ENCODE measurements around the gene RYR2. TPM values are rescaled to one million over a fixed set of nuclear protein-coding genes. Genes with fewer than 3 reads are reported as not detected.

The RYR2 gene
- total and polyA plus RNA-seq, 4 donors, result 0.43 to 11.6 (median 2.0) TPM

- ATAC-seq (ENCODE audit: insufficient read depth, low FRiP score), result no peak
These were observed 528.5 kb downstream of the RYR2 start for GRCh38 chr1:237570530-237570929.

GRCh38 chr1:237574536-237574935 lies 532.6 kb downstream of the RYR2 start:
- no peak overlapping the region for H3K9ac ChIP-seq (ENCODE audit: insufficient read depth in 1 of 2, low read length in 2 of 2)
- WGBS, 2 donors, result 44 to 45% methylated on average over 2 of the region's 2 CpGs

More at GRCh38 chr1:237570530-237570929, 528.5 kb downstream of the RYR2 start:
- H3K9me3 ChIP-seq (ENCODE audit: control insufficient read depth in 4 of 4, insufficient read depth in 3 of 4, low read length in 3 of 4), result peaks cover 0 to 8% (median 0%) of the 10 kb centered on the region in 4 donors
- H3K4me3 ChIP-seq, result no peak overlapping the region
- WGBS, 2 donors, result 90 to 92% methylated on average over 5 of the region's 5 CpGs
- H3K27ac ChIP-seq (ENCODE audit: low read depth in 1 of 2, low read length in 1 of 2), result no peak overlapping the region
- TF ChIP-seq CTCF (IDR thresholded peaks at IDR 0.05; ENCODE audit: control extremely low read depth, extremely low read depth), result no peak
- H3K4me1 ChIP-seq (ENCODE audit: control insufficient read depth in 5 of 5, insufficient read depth in 5 of 5, low read length in 5 of 5), result no peaks in the 10 kb centered on the region
- no peak for DNase-seq
- H3K36me3 ChIP-seq (ENCODE audit: control insufficient read depth in 4 of 4, insufficient read depth in 4 of 4, low read length in 4 of 4), result no peaks in the 10 kb centered on the region
- H3K9ac ChIP-seq (ENCODE audit: insufficient read depth in 1 of 2, low read length in 2 of 2), result no peak overlapping the region
- no peaks in the 10 kb centered on the region for H3K27me3 ChIP-seq (ENCODE audit: control insufficient read depth in 3 of 3, insufficient read depth in 3 of 3, low read length in 2 of 3)

GRCh38 chr1:237578540-237578939 lies 536.6 kb downstream of the RYR2 start:
- no peak for TF ChIP-seq CTCF (IDR thresholded peaks at IDR 0.05; ENCODE audit: control extremely low read depth, extremely low read depth)
- H3K4me3 ChIP-seq, result no peak overlapping the region
- no peak overlapping the region for H3K27ac ChIP-seq (ENCODE audit: low read depth in 1 of 2, low read length in 1 of 2)
- H3K9ac ChIP-seq (ENCODE audit: insufficient read depth in 1 of 2, low read length in 2 of 2), result no peak overlapping the region
- no peaks in the 10 kb centered on the region for H3K4me1 ChIP-seq (ENCODE audit: control insufficient read depth in 5 of 5, insufficient read depth in 5 of 5, low read length in 5 of 5)
- H3K36me3 ChIP-seq (ENCODE audit: control insufficient read depth in 4 of 4, insufficient read depth in 4 of 4, low read length in 4 of 4), result no peaks in the 10 kb centered on the region
- DNase-seq (no peak), ATAC-seq (ENCODE audit: insufficient read depth, low FRiP score) (no peak)
- peaks cover 0 to 13% (median under 1%) of the 10 kb centered on the region in 4 donors for H3K9me3 ChIP-seq (ENCODE audit: control insufficient read depth in 4 of 4, insufficient read depth in 3 of 4, low read length in 3 of 4)
- H3K27me3 ChIP-seq (ENCODE audit: control insufficient read depth in 3 of 3, insufficient read depth in 3 of 3, low read length in 2 of 3), result no peaks in the 10 kb centered on the region
- 88 to 95% methylated on average over 3 of the region's 3 CpGs for WGBS, 2 donors

More at GRCh38 chr1:237574536-237574935, 532.6 kb downstream of the RYR2 start:
- Histone ChIP-seq H3K27ac (ENCODE audit: low read depth in 1 of 2, low read length in 1 of 2) (no peak overlapping the region), H3K4me3 (no peak overlapping the region), H3K4me1 (ENCODE audit: control insufficient read depth in 5 of 5, insufficient read depth in 5 of 5, low read length in 5 of 5) (no peaks in the 10 kb centered on the region), H3K36me3 (ENCODE audit: control insufficient read depth in 4 of 4, insufficient read depth in 4 of 4, low read length in 4 of 4) (no peaks in the 10 kb centered on the region), H3K27me3 (ENCODE audit: control insufficient read depth in 3 of 3, insufficient read depth in 3 of 3, low read length in 2 of 3) (no peaks in the 10 kb centered on the region), H3K9me3 (ENCODE audit: control insufficient read depth in 4 of 4, insufficient read depth in 3 of 4, low read length in 3 of 4) (peaks cover 0 to 13% (median 0%) of the 10 kb centered on the region in 4 donors)
- ATAC-seq (ENCODE audit: insufficient read depth, low FRiP score), result no peak
- TF ChIP-seq CTCF (IDR thresholded peaks at IDR 0.05; ENCODE audit: control extremely low read depth, extremely low read depth), result no peak
- no peak for DNase-seq

- no peak overlapping the region for H3K4me3 ChIP-seq
- H3K4me1 ChIP-seq (ENCODE audit: control insufficient read depth in 5 of 5, insufficient read depth in 5 of 5, low read length in 5 of 5), result no peaks in the 10 kb centered on the region
- H3K36me3 ChIP-seq (ENCODE audit: control insufficient read depth in 4 of 4, insufficient read depth in 4 of 4, low read length in 4 of 4), result no peaks in the 10 kb centered on the region
- TF ChIP-seq CTCF (IDR thresholded peaks at IDR 0.05; ENCODE audit: control extremely low read depth, extremely low read depth), result no peak
- no peak overlapping the region for H3K9ac ChIP-seq (ENCODE audit: insufficient read depth in 1 of 2, low read length in 2 of 2)
- no peak for ATAC-seq (ENCODE audit: insufficient read depth, low FRiP score)
- no peaks in the 10 kb centered on the region for H3K27me3 ChIP-seq (ENCODE audit: control insufficient read depth in 3 of 3, insufficient read depth in 3 of 3, low read length in 2 of 3)
- H3K27ac ChIP-seq (ENCODE audit: low read depth in 1 of 2, low read length in 1 of 2), result no peak overlapping the region
- DNase-seq, result no peak
- H3K9me3 ChIP-seq (ENCODE audit: control insufficient read depth in 4 of 4, insufficient read depth in 3 of 4, low read length in 3 of 4), result peaks cover 0 to 5% (median under 1%) of the 10 kb centered on the region in 4 donors
- 75 to 77% methylated on average over 2 of the region's 2 CpGs for WGBS, 2 donors
These were observed 538.7 kb downstream of the RYR2 start for GRCh38 chr1:237580726-237581125.
